Pancreas (tissue), 10 donors: ENCODE results near the gene MPDZ. TPM values are rescaled to one million over a fixed set of nuclear protein-coding genes. Genes with fewer than 3 reads are reported as not detected.

ENCODE experiments used
- ATAC-seq, 4 donors: fragments of 200-7000 bp; cut with Tn5 transposase; one replicate each; pipeline versions ENCODE4 v1.8.0 to v1.9.1; 2020; ENCODE audit warnings: mild to moderate bottlenecking in 4 of 4, moderate library complexity in 4 of 4
- DNase-seq, 6 donors: peaks; one replicate each; pipeline ENCODE4 v3.0.0-alpha.2; 2020
- FAIRE-seq: peaks from 2 replicates; lab custom pipeline; 2012; peaks lifted over from hg19 to GRCh38; lab: Jason Lieb, UNC
- H3K27ac ChIP-seq, 4 donors: fragments of 200-600 bp; sonication (generic); 1 replicate in 3 of 4; 2 replicates in 1 of 4; pipeline versions ENCODE4 v1.5.0 to v1.8.0; 2020
- H3K27me3 ChIP-seq, 4 donors: fragments of 200-600 bp; one replicate each; pipeline ENCODE4 v1.8.0; 2021
- H3K36me3 ChIP-seq, 3 donors: fragments of 200-600 bp; sonication (generic) in 1 of 3; one replicate each; pipeline versions ENCODE4 v1.5.0 to v1.8.0; 2020 to 2021
- H3K4me1 ChIP-seq, 3 donors: fragments of 200-600 bp; one replicate each; pipeline ENCODE4 v1.8.0; 2021
- H3K4me3 ChIP-seq, 4 donors: fragments of 200-600 bp; sonication (generic) in 2 of 4; one replicate each; pipeline versions ENCODE4 v1.5.0 to v1.8.0; 2020 to 2021
- H3K9me3 ChIP-seq, 4 donors: fragments of 200-600 bp; one replicate each; pipeline ENCODE4 v1.8.0; 2021
- CTCF ChIP-seq, 4 donors: fragments of 200-600 bp; sonication (generic) in 3 of 4; IDR thresholded peaks; one replicate each; pipeline versions ENCODE4 v1.5.0 to v1.8.0; 2021; ENCODE audit warnings: antibody characterized with exemption in 4 of 4
- WGBS, 2 donors: extraction: QIAGEN DNeasy Blood & Tissue Kit; methylation state at CpG; one replicate each; pipeline ENCODE4 v1.1.7; 2013; 5-methylcytosine and 5-hydroxymethylcytosine counted together
- intact Hi-C, 3 donors: fragments of 100-400 bp; cut with DNase I; formaldehyde crosslinking; loops; one replicate each; pipeline versions ENCODE4 v1.11.1 to v1.14.2; 2022
- polyA plus RNA-seq, 2 donors: library from polyadenylated mRNA; stranded (reverse); fragments of 200-250 nt; gene quantifications; one replicate each; pipeline ENCODE4 v1.2.3, GENCODE V29; 2013
- total RNA-seq, 6 donors: library from RNA; stranded (reverse); fragmentation: NEBNext Ultra II Directional in 4 of 6; extraction: Animal tissue kit (Norgen Biotek cat#: 25700) in 4 of 6; gene quantifications; one replicate each; pipeline versions ENCODE4 v1.2.1 to v1.2.4, GENCODE V29; 2021 to 2023
- donor health status: healthy with polysubstance abuse.
- donor health status: DM: no; HTN: no; CAD: no; lungs with moderate emphysema.
- donor health status: DM: no; HTN: no; CAD: no.
- donor health status: control.
- donor health status: control.
- donor health status: Bipolar disorder and iron deficiency.
- donor health status: DM: yes; HTN: yes; CAD: no.
- donor health status: DM: no; HTN: no; CAD: no.
- donor health status: DM: no; HTN: no; CAD: no.
- donor health status: DM: yes; HTN: yes; CAD: no.

Gene MPDZ
- total and polyA plus RNA-seq, 8 donors, result 2.7 to 9.5 (median 4.6) TPM

- no peaks in the 10 kb centered on the region for H3K36me3 ChIP-seq
- FAIRE-seq, result no peak
- no peaks in the 10 kb centered on the region for H3K27me3 ChIP-seq
- H3K4me3 ChIP-seq, result no peak overlapping the region
- no peak for ATAC-seq
- no peak for TF ChIP-seq CTCF (IDR thresholded peaks at IDR 0.05)
- DNase-seq, result no peak
- 70 to 72% methylated on average over 1 of the region's 1 CpG for WGBS, 2 donors
- no peaks in the 10 kb centered on the region for H3K9me3 ChIP-seq
- intact Hi-C loops, result no loop called here
- no peak overlapping the region for H3K27ac ChIP-seq
- no peaks in the 10 kb centered on the region for H3K4me1 ChIP-seq
These were observed 17.5 kb upstream of the MPDZ start for GRCh38 chr9:13296972-13297371.

- TF ChIP-seq CTCF (IDR thresholded peaks at IDR 0.05), result no peak
- intact Hi-C loops, result no loop called here
- Histone ChIP-seq H3K4me3 (no peak overlapping the region), H3K4me1 (no peaks in the 10 kb centered on the region), H3K27me3 (no peaks in the 10 kb centered on the region), H3K36me3 (no peaks in the 10 kb centered on the region), H3K9me3 (no peaks in the 10 kb centered on the region), H3K27ac (no peak overlapping the region)
- 63 to 71% methylated on average over 1 of the region's 1 CpG for WGBS, 2 donors
- no peak for FAIRE-seq
- DNase-seq, result no peak
- no peak for ATAC-seq
These were observed 16.1 kb upstream of the MPDZ start for GRCh38 chr9:13295556-13295955.

GRCh38 chr9:13292782-13293181 lies 13.3 kb upstream of the MPDZ start:
- no peak overlapping the region for H3K27ac ChIP-seq
- DNase-seq (no peak), ATAC-seq (no peak), FAIRE-seq (no peak)
- intact Hi-C loops, result no loop called here
- no peaks in the 10 kb centered on the region for H3K36me3 ChIP-seq
- no peaks in the 10 kb centered on the region for H3K9me3 ChIP-seq
- H3K27me3 ChIP-seq, result no peaks in the 10 kb centered on the region
- no peak overlapping the region for H3K4me3 ChIP-seq
- H3K4me1 ChIP-seq, result no peaks in the 10 kb centered on the region
- TF ChIP-seq CTCF (IDR thresholded peaks at IDR 0.05), result no peak
- WGBS, 2 donors, result 51 to 60% methylated on average over 2 of the region's 2 CpGs

- 85 to 93% methylated on average over 3 of the region's 3 CpGs for WGBS, 2 donors
These were observed 12.7 kb upstream of the MPDZ start for GRCh38 chr9:13292158-13292557.

GRCh38 chr9:13291718-13292117 lies 12.2 kb upstream of the MPDZ start:
- H3K36me3 ChIP-seq, result no peaks in the 10 kb centered on the region
- no peak overlapping the region for H3K4me3 ChIP-seq
- H3K9me3 ChIP-seq, result no peaks in the 10 kb centered on the region
- no peak for FAIRE-seq
- TF ChIP-seq CTCF (IDR thresholded peaks at IDR 0.05), result no peak
- no peaks in the 10 kb centered on the region for H3K27me3 ChIP-seq
- H3K4me1 ChIP-seq, result no peaks in the 10 kb centered on the region
- DNase-seq, result no peak
- ATAC-seq, result no peak
- intact Hi-C loops, result no loop called here
- no peak overlapping the region for H3K27ac ChIP-seq
- WGBS, 2 donors, result 69 to 80% methylated on average over 1 of the region's 1 CpG

More at GRCh38 chr9:13292158-13292557, 12.7 kb upstream of the MPDZ start:
- H3K9me3 ChIP-seq, result no peaks in the 10 kb centered on the region
- no peak for TF ChIP-seq CTCF (IDR thresholded peaks at IDR 0.05)
- intact Hi-C loops, result no loop called here
- ATAC-seq (no peak), FAIRE-seq (no peak), DNase-seq (no peak)
- H3K27ac ChIP-seq, result no peak overlapping the region
- no peaks in the 10 kb centered on the region for H3K27me3 ChIP-seq
- H3K4me1 ChIP-seq, result no peaks in the 10 kb centered on the region
- H3K36me3 ChIP-seq, result no peaks in the 10 kb centered on the region
- H3K4me3 ChIP-seq, result no peak overlapping the region
